Testis (tissue), 2 donors: ENCODE measurements around the gene MRI1.
"Not testable (repeated sequence)": the region's sequence is repeated elsewhere in the genome, so short reads cannot be mapped to it uniquely, and the experiment has no call there.

Experiments used
- CTCF ChIP-seq, 3 experiments: fragments of 450-650 bp in 2 of 3; fragments of 200-600 bp in 1 of 3; sonication (generic) in 1 of 3; IDR thresholded peaks; one replicate each; pipeline ENCODE4 v1.5.1; 2016 to 2019; ENCODE audit warnings: antibody characterized with exemption in 3 of 3, mild to moderate bottlenecking in 2 of 3, moderate library complexity in 1 of 3
- POLR2A ChIP-seq: fragments of 450-650 bp; IDR thresholded peaks from one replicate; pipeline ENCODE4 v1.6.1; 2017; ENCODE audit warnings: antibody characterized with exemption, mild to moderate bottlenecking, moderate library complexity

- not testable (repeated sequence) for TF ChIP-seq CTCF (IDR thresholded peaks at IDR 0.05); POLR2A
These were observed 15.5 kb downstream of the MRI1 start for GRCh38 chr19:13779794-13780193.
